ENCODE data around the gene FOS. TPM values are rescaled to one million over a fixed set of nuclear protein-coding genes. Genes with fewer than 3 reads are reported as not detected.
A peak's percentile ranks its signal among the peaks of the same experiment; 100 is the strongest.

The FOS gene
- total and polyA plus RNA-seq, 2 of the 13 experiments (the other 11 are each of a cell fraction or from before 2014, with no cell fraction given), result 15.9 to 24.2 TPM

GRCh38 chr14:75303381-75303789 lies 24.8 kb downstream of the FOS start (continued):
- TF ChIP-seq ZNF232 (CRISPR knock-in tag; IDR thresholded peaks at IDR 0.05; ENCODE audit: borderline replicate concordance) (0 out of 2 replicates have a peak, but pooled peaks have one; percentile 13), XRCC5 (optimal IDR thresholded peaks at IDR 0.05; ENCODE audit: low read length) (peak; percentile 60), DBP (CRISPR knock-in tag; IDR thresholded peaks at IDR 0.05; ENCODE audit: not compliant biosample characterization) (no peak), ZBTB25 (CRISPR knock-in tag; IDR thresholded peaks at IDR 0.05) (0 out of 2 replicates have a peak, but pooled peaks have one; percentile 59), MIXL1 (CRISPR knock-in tag; IDR thresholded peaks at IDR 0.05) (0 out of 2 replicates have a peak, but pooled peaks have one; percentile 23), KDM3A (CRISPR knock-in tag; IDR thresholded peaks at IDR 0.05; ENCODE audit: low read depth) (peak; percentile 41; the same call in 1 of the 2 replicates), HIC2 (CRISPR knock-in tag; IDR thresholded peaks at IDR 0.05; ENCODE audit: low read depth) (no peak), ZBED4 (CRISPR knock-in tag; IDR thresholded peaks at IDR 0.05; ENCODE audit: borderline replicate concordance) (0 out of 2 replicates have a peak, but pooled peaks have one; percentile 24), RCOR2 (CRISPR knock-in tag; IDR thresholded peaks at IDR 0.05) (no peak), THAP11 (CRISPR knock-in tag; IDR thresholded peaks at IDR 0.05) (0 out of 2 replicates have a peak, but pooled peaks have one; percentile 17), ZNF644 (CRISPR knock-in tag; IDR thresholded peaks at IDR 0.05; ENCODE audit: low read depth) (0 out of 2 replicates have a peak, but pooled peaks have one; percentile 24), BRD4 (CRISPR knock-in tag; IDR thresholded peaks at IDR 0.05) (no peak), TAF1 (CRISPR knock-in tag; IDR thresholded peaks at IDR 0.05) (no peak), GMEB1 (CRISPR knock-in tag; IDR thresholded peaks at IDR 0.05; ENCODE audit: borderline replicate concordance) (peak; percentile 26; the same call in 1 of the 2 replicates), RFX1 (IDR thresholded peaks at IDR 0.05) (no peak), SAP130 (CRISPR knock-in tag; IDR thresholded peaks at IDR 0.05; ENCODE audit: low read depth) (peak; percentile 27; the same call in 1 of the 2 replicates), STAG1 (CRISPR knock-in tag; IDR thresholded peaks at IDR 0.05) (peak; percentile 96), HMGXB4 (CRISPR knock-in tag; IDR thresholded peaks at IDR 0.05; ENCODE audit: borderline replicate concordance in 1 of 2, low read depth in 1 of 2) (0 out of 4 replicates have a peak, but pooled peaks of 1 of the 2 experiments have one; percentile 29), THYN1 (CRISPR knock-in tag; IDR thresholded peaks at IDR 0.05; ENCODE audit: borderline replicate concordance, low read depth) (no peak)
